ENCODE data around the gene EML2. TPM values are rescaled to one million over a fixed set of nuclear protein-coding genes. Genes with fewer than 3 reads are reported as not detected.

The EML2 gene
- total and polyA plus RNA-seq, 10 of the 15 experiments (the other 5 are each of a cell fraction or from before 2014, with no cell fraction given) = 1.6 to 64.0 (median 27.5) TPM

- TF ChIP-seq ZBED1 (IDR thresholded peaks at IDR 0.05; ENCODE audit: borderline replicate concordance) (no peak), RFX5 (IDR thresholded peaks at IDR 0.05; ENCODE audit: low read depth, low read length) (no peak), GATAD2B (conservative IDR thresholded peaks at IDR 0.05; ENCODE audit: low read depth) (no peak), NFXL1 (IDR thresholded peaks at IDR 0.05; ENCODE audit: borderline replicate concordance) (no peak), ZBTB11 (CRISPR knock-in tag; IDR thresholded peaks at IDR 0.05) (no peak), ZNF622 (IDR thresholded peaks at IDR 0.05) (no peak), SIN3A (IDR thresholded peaks at IDR 0.05; ENCODE audit: low read depth, low read length) (no peak), CBFB (IDR thresholded peaks at IDR 0.05; ENCODE audit: low read depth) (no peak), POLR2A (IDR thresholded peaks at IDR 0.05; ENCODE audit: low read depth, low read length) (no peak), RCOR1 (conservative IDR thresholded peaks at IDR 0.05; ENCODE audit: low read depth, low read length) (no peak), KLF5 (IDR thresholded peaks at IDR 0.05; ENCODE audit: partially characterized antibody) (no peak), ZNF207 (IDR thresholded peaks at IDR 0.05; ENCODE audit: borderline replicate concordance) (no peak), TBL1XR1 (IDR thresholded peaks at IDR 0.05; ENCODE audit: low read depth, low read length) (no peak)
- TF ChIP-seq, protein P1, sequence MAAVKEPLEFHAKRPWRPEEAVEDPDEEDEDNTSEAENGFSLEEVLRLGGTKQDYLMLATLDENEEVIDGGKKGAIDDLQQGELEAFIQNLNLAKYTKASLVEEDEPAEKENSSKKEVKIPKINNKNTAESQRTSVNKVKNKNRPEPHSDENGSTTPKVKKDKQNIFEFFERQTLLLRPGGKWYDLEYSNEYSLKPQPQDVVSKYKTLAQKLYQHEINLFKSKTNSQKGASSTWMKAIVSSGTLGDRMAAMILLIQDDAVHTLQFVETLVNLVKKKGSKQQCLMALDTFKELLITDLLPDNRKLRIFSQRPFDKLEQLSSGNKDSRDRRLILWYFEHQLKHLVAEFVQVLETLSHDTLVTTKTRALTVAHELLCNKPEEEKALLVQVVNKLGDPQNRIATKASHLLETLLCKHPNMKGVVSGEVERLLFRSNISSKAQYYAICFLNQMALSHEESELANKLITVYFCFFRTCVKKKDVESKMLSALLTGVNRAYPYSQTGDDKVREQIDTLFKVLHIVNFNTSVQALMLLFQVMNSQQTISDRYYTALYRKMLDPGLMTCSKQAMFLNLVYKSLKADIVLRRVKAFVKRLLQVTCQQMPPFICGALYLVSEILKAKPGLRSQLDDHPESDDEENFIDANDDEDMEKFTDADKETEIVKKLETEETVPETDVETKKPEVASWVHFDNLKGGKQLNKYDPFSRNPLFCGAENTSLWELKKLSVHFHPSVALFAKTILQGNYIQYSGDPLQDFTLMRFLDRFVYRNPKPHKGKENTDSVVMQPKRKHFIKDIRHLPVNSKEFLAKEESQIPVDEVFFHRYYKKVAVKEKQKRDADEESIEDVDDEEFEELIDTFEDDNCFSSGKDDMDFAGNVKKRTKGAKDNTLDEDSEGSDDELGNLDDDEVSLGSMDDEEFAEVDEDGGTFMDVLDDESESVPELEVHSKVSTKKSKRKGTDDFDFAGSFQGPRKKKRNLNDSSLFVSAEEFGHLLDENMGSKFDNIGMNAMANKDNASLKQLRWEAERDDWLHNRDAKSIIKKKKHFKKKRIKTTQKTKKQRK (IDR thresholded peaks at IDR 0.05; ENCODE audit: low read depth, low read length) = no peak
These were observed 48.1 kb downstream of the EML2 start (continued) for GRCh38 chr19:45591004-45591637.

Data from GM12878 (cell line).